ENCODE results near the gene KCNC1. TPM values are rescaled to one million over a fixed set of nuclear protein-coding genes. Genes with fewer than 3 reads are reported as not detected.

The KCNC1 gene
- total RNA-seq, 1 experiment from 2014 or later = 0.04 TPM

DNA sequence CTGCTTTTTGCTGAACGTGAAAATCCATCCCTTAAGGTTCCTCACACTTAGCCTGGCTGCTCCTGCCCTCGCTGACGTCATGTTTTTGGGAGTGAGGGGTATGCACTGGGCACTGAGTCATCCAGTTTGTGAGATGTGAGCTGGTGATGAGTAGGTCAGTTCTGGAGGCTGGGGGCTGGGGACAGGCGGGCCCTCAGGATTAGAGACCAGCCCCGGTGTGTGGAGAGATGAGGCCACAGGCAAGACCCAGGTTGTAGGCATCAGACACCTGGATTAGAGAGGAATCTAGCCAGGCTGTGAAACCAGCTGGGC, 9.2 kb downstream of the KCNC1 start:
- H3K27ac ChIP-seq (ENCODE audit: insufficient read length, low read depth, low read length) = no peak overlapping the region
- H3K4me2 ChIP-seq (ENCODE audit: insufficient read depth, insufficient read length, low read length) = no peak overlapping the region
- H3K9me3 ChIP-seq (ENCODE audit: control insufficient read depth, low read depth, low read length) = no peaks in the 10 kb centered on the region
- no peak overlapping the region for H4K5ac ChIP-seq (ENCODE audit: insufficient read length, low read depth, low read length)
- Mint-ChIP-seq H3K4me1 (no peaks in the 10 kb centered on the region), H3K9me3 (no peaks in the 10 kb centered on the region), H3K27me3 (ENCODE audit: low read depth) (peaks cover 23% of the 10 kb centered on the region), H3K36me3 (ENCODE audit: insufficient read depth in 1 of 3, low read depth in 3 of 3) (no peaks in the 10 kb centered on the region), H3K27ac (no peak overlapping the region), H3K4me3 (no peak overlapping the region)
- H3K79me2 ChIP-seq (ENCODE audit: insufficient read depth, low read length) = no peaks in the 10 kb centered on the region
- H2BK20ac ChIP-seq (ENCODE audit: low read depth, low read length, poor library complexity, severe bottlenecking) = no peak overlapping the region
- H3T11ph ChIP-seq (ENCODE audit: low read length) = no peak overlapping the region
- WGBS (ENCODE audit: extremely low coverage, insufficient read length, low lambda C conversion rate) = no CpG with 5 or more reads among the region's 5 CpGs
- H2BK15ac ChIP-seq (ENCODE audit: low read depth, low read length) = no peak overlapping the region
- H2BK5ac ChIP-seq (ENCODE audit: insufficient read length, low read length) = no peak overlapping the region
- H3K4ac ChIP-seq (ENCODE audit: low read depth, low read length) = no peak overlapping the region
- H2BK120ac ChIP-seq (ENCODE audit: low read depth, low read length, poor library complexity, severe bottlenecking) = no peak overlapping the region
- no peak overlapping the region for H2AFZ ChIP-seq (ENCODE audit: low read length)
- no peak overlapping the region for H3K14ac ChIP-seq (ENCODE audit: insufficient read depth, low read length)
- no peak overlapping the region for H3K9ac ChIP-seq (ENCODE audit: extremely low read depth, insufficient read length, low read length)
- H4K20me1 ChIP-seq (ENCODE audit: control insufficient read depth, insufficient read depth, insufficient read length) = no peaks in the 10 kb centered on the region
- no peaks in the 10 kb centered on the region for H3K27me3 ChIP-seq (ENCODE audit: insufficient read depth, low read length)
- no peaks in the 10 kb centered on the region for H3K79me1 ChIP-seq (ENCODE audit: insufficient read depth, low read depth, low read length, poor library complexity, severe bottlenecking)
- no peak overlapping the region for H4K8ac ChIP-seq (replicated peaks; ENCODE audit: insufficient read length, low read depth, low read length)
- H4K91ac ChIP-seq (ENCODE audit: insufficient read length, low read depth, low read length) = no peak overlapping the region
- no peak overlapping the region for H2BK12ac ChIP-seq (ENCODE audit: insufficient read length, low read depth, low read length)
- H3K4me1 ChIP-seq (ENCODE audit: insufficient read depth, low read length) = no peaks in the 10 kb centered on the region
- no peak for DNase-seq
- no peak overlapping the region for H3K18ac ChIP-seq (ENCODE audit: insufficient read length, low read depth, low read length)
- TF ChIP-seq, protein P1, sequence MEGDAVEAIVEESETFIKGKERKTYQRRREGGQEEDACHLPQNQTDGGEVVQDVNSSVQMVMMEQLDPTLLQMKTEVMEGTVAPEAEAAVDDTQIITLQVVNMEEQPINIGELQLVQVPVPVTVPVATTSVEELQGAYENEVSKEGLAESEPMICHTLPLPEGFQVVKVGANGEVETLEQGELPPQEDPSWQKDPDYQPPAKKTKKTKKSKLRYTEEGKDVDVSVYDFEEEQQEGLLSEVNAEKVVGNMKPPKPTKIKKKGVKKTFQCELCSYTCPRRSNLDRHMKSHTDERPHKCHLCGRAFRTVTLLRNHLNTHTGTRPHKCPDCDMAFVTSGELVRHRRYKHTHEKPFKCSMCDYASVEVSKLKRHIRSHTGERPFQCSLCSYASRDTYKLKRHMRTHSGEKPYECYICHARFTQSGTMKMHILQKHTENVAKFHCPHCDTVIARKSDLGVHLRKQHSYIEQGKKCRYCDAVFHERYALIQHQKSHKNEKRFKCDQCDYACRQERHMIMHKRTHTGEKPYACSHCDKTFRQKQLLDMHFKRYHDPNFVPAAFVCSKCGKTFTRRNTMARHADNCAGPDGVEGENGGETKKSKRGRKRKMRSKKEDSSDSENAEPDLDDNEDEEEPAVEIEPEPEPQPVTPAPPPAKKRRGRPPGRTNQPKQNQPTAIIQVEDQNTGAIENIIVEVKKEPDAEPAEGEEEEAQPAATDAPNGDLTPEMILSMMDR (conservative IDR thresholded peaks at IDR 0.05) = no peak
- no peaks in the 10 kb centered on the region for H3K23me2 ChIP-seq (ENCODE audit: insufficient read length, low read depth, low read length, poor library complexity, severe bottlenecking)
- H2AK5ac ChIP-seq (ENCODE audit: insufficient read length, low read length) = no peak overlapping the region
- H3K56ac ChIP-seq (ENCODE audit: insufficient read length, low read depth, low read length) = no peak overlapping the region
- no peak overlapping the region for H3K23ac ChIP-seq (ENCODE audit: insufficient read length, low read depth, low read length)
